CD4-positive, alpha-beta T cell treated with Interleukin-2 at 100 ng/mL for 4 hours (primary cell): ENCODE data around the gene CRIP2.

ENCODE experiments used
- DNase-seq: peaks from one replicate; pipeline ENCODE4 v3.0.0-alpha.2; 2020; ENCODE audit warnings: low spot score

CRIP2 gene

GRCh38 chr14:105444859-105445258, 29.8 kb upstream of the CRIP2 start:
- DNase-seq: no peak

- no peak for DNase-seq
Observed at GRCh38 chr14:105445290-105445689, 29.3 kb upstream of the CRIP2 start.

GRCh38 chr14:105445901-105446845, 28.4 kb upstream of the CRIP2 start:
- DNase-seq: no peak

GRCh38 chr14:105446971-105447370, 27.6 kb upstream of the CRIP2 start:
- DNase-seq: no peak

GRCh38 chr14:105447651-105448640, 26.7 kb upstream of the CRIP2 start:
- DNase-seq: no peak

GRCh38 chr14:105448706-105449111, 25.9 kb upstream of the CRIP2 start:
- peak; percentile 72 for DNase-seq

GRCh38 chr14:105449276-105450122, 25.1 kb upstream of the CRIP2 start:
- DNase-seq: no peak

GRCh38 chr14:105450123-105450505, 24.5 kb upstream of the CRIP2 start:
- no peak for DNase-seq

- DNase-seq: no peak
Observed at GRCh38 chr14:105450864-105451720, 23.5 kb upstream of the CRIP2 start.

- no peak for DNase-seq
Observed at GRCh38 chr14:105452963-105453362, 21.7 kb upstream of the CRIP2 start.

- DNase-seq: no peak
Observed at GRCh38 chr14:105453847-105454246, 20.8 kb upstream of the CRIP2 start.

GRCh38 chr14:105455086-105455640, 19.5 kb upstream of the CRIP2 start:
- no peak for DNase-seq

GRCh38 chr14:105455766-105456660, 18.6 kb upstream of the CRIP2 start:
- no peak for DNase-seq

GRCh38 chr14:105456736-105457617, 17.6 kb upstream of the CRIP2 start:
- DNase-seq: no peak

- DNase-seq: no peak
Observed at GRCh38 chr14:105458010-105458409, 16.6 kb upstream of the CRIP2 start.

GRCh38 chr14:105458571-105458970, 16.1 kb upstream of the CRIP2 start:
- no peak for DNase-seq

GRCh38 chr14:105460116-105460515, 14.5 kb upstream of the CRIP2 start:
- no peak for DNase-seq

- no peak for DNase-seq
Observed at GRCh38 chr14:105460616-105461015, 14.0 kb upstream of the CRIP2 start.
